ENCODE measurements around the gene TTC21A. TPM values are rescaled to one million over a fixed set of nuclear protein-coding genes. Genes with fewer than 3 reads are reported as not detected.

Gene TTC21A
- total and polyA plus RNA-seq, 2 of the 13 experiments (the other 11 are each of a cell fraction or from before 2014, with no cell fraction given): 0.31 to 1.5 TPM

DNA sequence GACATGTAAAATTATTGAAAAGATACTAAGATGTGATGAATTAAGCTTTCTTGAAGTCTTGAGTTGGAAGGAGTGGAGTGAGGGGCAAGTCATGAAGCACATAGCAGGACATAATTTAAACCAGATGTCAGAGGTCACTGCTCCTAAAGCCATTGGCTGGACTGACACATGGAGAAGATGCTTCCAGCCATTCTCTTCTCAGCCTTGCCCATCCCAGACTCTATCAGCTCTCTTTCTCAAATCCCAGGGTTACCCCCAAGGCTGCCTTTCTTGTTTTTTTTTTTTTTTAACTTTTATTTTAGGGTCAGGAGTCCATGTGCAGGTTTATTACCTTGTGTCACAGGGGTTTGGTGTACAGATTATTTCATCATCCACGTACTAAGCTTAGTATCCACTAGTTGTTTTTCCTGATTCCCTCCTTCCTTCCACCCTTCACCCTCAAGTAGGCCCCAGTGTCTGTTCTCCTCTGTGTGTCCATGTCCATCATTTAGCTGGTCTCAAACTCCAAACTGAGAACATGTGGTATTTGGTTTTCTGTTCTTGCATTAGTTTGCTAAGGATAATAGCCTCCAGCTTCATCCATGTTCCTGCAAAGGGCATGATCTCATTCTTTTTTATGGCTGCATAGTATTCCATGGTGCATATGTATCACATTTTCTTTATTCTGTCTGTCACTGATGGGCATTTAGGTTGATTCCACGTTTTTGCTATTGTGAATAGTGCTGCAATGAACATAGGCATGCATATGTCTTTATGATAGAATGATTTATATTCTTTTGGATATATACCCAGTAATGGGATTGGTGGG lies 66.0 kb downstream of the TTC21A start:
- FAIRE-seq (no peak), ATAC-seq (no peak), DNase-seq (ENCODE audit: low spot score) (no peak)
- H3K4me2 ChIP-seq (ENCODE audit: low read depth, low read length): no peak overlapping the region
- H2AFZ ChIP-seq (ENCODE audit: low read length): no peak overlapping the region
- POLR2A ChIA-PET: no interaction called here
- no peak overlapping the region for H3K9ac ChIP-seq (ENCODE audit: insufficient read depth, low read depth, low read length)
- intact Hi-C loops (cut with micrococcal nuclease; ENCODE audit: unreplicated experiment): no loop called here
- H3K36me3 ChIP-seq (replicated peaks in 1 of 2; ENCODE audit: control insufficient read depth in 1 of 2, insufficient read depth in 2 of 2, low read length in 2 of 2): no peaks in the 10 kb centered on the region
- no TSS peak for BruUV-seq (replicated peaks)
- no peak overlapping the region for H3K27ac ChIP-seq (ENCODE audit: extremely low read length, insufficient read depth, low read length)
- H3K79me2 ChIP-seq (ENCODE audit: insufficient read depth, low read length): no peaks in the 10 kb centered on the region
- H3K9me3 ChIP-seq (ENCODE audit: low read length): no peaks in the 10 kb centered on the region
- peaks cover 1 to 2% of the 10 kb centered on the region in 2 experiments; a peak in 3 of 5 replicates for H3K27me3 ChIP-seq (ENCODE audit: control insufficient read depth in 1 of 2, insufficient read depth in 2 of 2, low read length in 2 of 2)
- 2% methylated on average over 2 of the region's 2 CpGs for WGBS (ENCODE audit: low lambda C conversion rate)
- peaks cover 38% of the 10 kb centered on the region for H3K4me1 ChIP-seq (ENCODE audit: insufficient read depth, low read length)
- H4K20me1 ChIP-seq (ENCODE audit: insufficient read depth, low read length): no peaks in the 10 kb centered on the region
- in situ Hi-C loops (cut with HindIII; ENCODE audit: extremely low pct_ligation_motif_present, low pct_unique_long_range_greater_than_20kb): no loop called here
- H3K4me3 ChIP-seq (replicated peaks in 1 of 3; ENCODE audit: insufficient read depth in 1 of 3, low read depth in 2 of 3, low read length in 3 of 3): no peak overlapping the region
- CTCF ChIA-PET (ENCODE audit: low intra/inter-chr PET ratio, low total read pairs): no interaction called here
- TF ChIP-seq ZNF10 (CRISPR knock-in tag; IDR thresholded peaks at IDR 0.05; ENCODE audit: borderline replicate concordance, low read depth) (no peak), ZNF768 (CRISPR knock-in tag; IDR thresholded peaks at IDR 0.05) (no peak), ZNF75D (CRISPR knock-in tag; IDR thresholded peaks at IDR 0.05; ENCODE audit: borderline replicate concordance) (no peak), IKZF4 (CRISPR knock-in tag; IDR thresholded peaks at IDR 0.05; ENCODE audit: borderline replicate concordance, low read depth, not compliant biosample characterization) (no peak), HOXA7 (CRISPR knock-in tag; IDR thresholded peaks at IDR 0.05) (no peak), ZNF530 (CRISPR knock-in tag; IDR thresholded peaks at IDR 0.05; ENCODE audit: low read depth) (no peak), PAWR (CRISPR knock-in tag; IDR thresholded peaks at IDR 0.05; ENCODE audit: borderline replicate concordance) (no peak), ZNF441 (CRISPR knock-in tag; IDR thresholded peaks at IDR 0.05; ENCODE audit: borderline replicate concordance) (no peak), SMAD3 (CRISPR knock-in tag; IDR thresholded peaks at IDR 0.05) (no peak), TCF12 (IDR thresholded peaks at IDR 0.05) (no peak), TCF12 (CRISPR knock-in tag; IDR thresholded peaks at IDR 0.05) (no peak), ZBTB21 (CRISPR knock-in tag; IDR thresholded peaks at IDR 0.05) (no peak), ZNF746 (CRISPR knock-in tag; IDR thresholded peaks at IDR 0.05) (no peak)
- TF ChIP-seq, protein P1, sequence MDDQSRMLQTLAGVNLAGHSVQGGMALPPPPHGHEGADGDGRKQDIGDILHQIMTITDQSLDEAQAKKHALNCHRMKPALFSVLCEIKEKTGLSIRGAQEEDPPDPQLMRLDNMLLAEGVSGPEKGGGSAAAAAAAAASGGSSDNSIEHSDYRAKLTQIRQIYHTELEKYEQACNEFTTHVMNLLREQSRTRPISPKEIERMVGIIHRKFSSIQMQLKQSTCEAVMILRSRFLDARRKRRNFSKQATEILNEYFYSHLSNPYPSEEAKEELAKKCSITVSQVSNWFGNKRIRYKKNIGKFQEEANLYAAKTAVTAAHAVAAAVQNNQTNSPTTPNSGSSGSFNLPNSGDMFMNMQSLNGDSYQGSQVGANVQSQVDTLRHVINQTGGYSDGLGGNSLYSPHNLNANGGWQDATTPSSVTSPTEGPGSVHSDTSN (CRISPR knock-in tag; IDR thresholded peaks at IDR 0.05; ENCODE audit: borderline replicate concordance): no peak
- TF ChIP-seq, protein P2, sequence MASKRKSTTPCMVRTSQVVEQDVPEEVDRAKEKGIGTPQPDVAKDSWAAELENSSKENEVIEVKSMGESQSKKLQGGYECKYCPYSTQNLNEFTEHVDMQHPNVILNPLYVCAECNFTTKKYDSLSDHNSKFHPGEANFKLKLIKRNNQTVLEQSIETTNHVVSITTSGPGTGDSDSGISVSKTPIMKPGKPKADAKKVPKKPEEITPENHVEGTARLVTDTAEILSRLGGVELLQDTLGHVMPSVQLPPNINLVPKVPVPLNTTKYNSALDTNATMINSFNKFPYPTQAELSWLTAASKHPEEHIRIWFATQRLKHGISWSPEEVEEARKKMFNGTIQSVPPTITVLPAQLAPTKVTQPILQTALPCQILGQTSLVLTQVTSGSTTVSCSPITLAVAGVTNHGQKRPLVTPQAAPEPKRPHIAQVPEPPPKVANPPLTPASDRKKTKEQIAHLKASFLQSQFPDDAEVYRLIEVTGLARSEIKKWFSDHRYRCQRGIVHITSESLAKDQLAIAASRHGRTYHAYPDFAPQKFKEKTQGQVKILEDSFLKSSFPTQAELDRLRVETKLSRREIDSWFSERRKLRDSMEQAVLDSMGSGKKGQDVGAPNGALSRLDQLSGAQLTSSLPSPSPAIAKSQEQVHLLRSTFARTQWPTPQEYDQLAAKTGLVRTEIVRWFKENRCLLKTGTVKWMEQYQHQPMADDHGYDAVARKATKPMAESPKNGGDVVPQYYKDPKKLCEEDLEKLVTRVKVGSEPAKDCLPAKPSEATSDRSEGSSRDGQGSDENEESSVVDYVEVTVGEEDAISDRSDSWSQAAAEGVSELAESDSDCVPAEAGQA (IDR thresholded peaks at IDR 0.05; ENCODE audit: low read depth): no peak
- TF ChIP-seq, protein P2 (CRISPR knock-in tag; IDR thresholded peaks at IDR 0.05; ENCODE audit: borderline replicate concordance): no peak
- TF ChIP-seq, protein P3, sequence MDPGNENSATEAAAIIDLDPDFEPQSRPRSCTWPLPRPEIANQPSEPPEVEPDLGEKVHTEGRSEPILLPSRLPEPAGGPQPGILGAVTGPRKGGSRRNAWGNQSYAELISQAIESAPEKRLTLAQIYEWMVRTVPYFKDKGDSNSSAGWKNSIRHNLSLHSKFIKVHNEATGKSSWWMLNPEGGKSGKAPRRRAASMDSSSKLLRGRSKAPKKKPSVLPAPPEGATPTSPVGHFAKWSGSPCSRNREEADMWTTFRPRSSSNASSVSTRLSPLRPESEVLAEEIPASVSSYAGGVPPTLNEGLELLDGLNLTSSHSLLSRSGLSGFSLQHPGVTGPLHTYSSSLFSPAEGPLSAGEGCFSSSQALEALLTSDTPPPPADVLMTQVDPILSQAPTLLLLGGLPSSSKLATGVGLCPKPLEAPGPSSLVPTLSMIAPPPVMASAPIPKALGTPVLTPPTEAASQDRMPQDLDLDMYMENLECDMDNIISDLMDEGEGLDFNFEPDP (CRISPR knock-in tag; conservative IDR thresholded peaks at IDR 0.05): no peak

All from HepG2 (cell line).